Measurements from ENCODE around the gene GPX4.
A peak's percentile ranks its signal among the peaks of the same experiment; 100 is the strongest.

The GPX4 gene

GRCh38 chr19:1085053-1085658 lies 18.6 kb upstream of the GPX4 start:
- Histone ChIP-seq H3K36me3 (peaks cover 93% of the 10 kb centered on the region), H3K4me1 (ENCODE audit: control insufficient read depth in 1 of 2, insufficient read depth in 1 of 2, low read depth in 1 of 2, low read length in 1 of 2) (peaks cover 37 to 52% of the 10 kb centered on the region in 2 experiments)

GRCh38 chr19:1085676-1086442 lies 17.9 kb upstream of the GPX4 start:
- Histone ChIP-seq H3K4me3 (ENCODE audit: low read depth in 1 of 2, low read length in 1 of 2) (no peak overlapping the region), H3K4me1 (ENCODE audit: control insufficient read depth in 1 of 2, insufficient read depth in 1 of 2, low read depth in 1 of 2, low read length in 1 of 2) (peaks cover 37 to 53% of the 10 kb centered on the region in 2 experiments), H3K27ac (peak overlapping the region; percentile 93), H3K36me3 (peaks cover 90% of the 10 kb centered on the region), H3K27me3 (no peaks in the 10 kb centered on the region), H3K9me3 (no peaks in the 10 kb centered on the region)
- TF ChIP-seq, protein P1, sequence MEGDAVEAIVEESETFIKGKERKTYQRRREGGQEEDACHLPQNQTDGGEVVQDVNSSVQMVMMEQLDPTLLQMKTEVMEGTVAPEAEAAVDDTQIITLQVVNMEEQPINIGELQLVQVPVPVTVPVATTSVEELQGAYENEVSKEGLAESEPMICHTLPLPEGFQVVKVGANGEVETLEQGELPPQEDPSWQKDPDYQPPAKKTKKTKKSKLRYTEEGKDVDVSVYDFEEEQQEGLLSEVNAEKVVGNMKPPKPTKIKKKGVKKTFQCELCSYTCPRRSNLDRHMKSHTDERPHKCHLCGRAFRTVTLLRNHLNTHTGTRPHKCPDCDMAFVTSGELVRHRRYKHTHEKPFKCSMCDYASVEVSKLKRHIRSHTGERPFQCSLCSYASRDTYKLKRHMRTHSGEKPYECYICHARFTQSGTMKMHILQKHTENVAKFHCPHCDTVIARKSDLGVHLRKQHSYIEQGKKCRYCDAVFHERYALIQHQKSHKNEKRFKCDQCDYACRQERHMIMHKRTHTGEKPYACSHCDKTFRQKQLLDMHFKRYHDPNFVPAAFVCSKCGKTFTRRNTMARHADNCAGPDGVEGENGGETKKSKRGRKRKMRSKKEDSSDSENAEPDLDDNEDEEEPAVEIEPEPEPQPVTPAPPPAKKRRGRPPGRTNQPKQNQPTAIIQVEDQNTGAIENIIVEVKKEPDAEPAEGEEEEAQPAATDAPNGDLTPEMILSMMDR (IDR thresholded peaks at IDR 0.05): no peak

More at GRCh38 chr19:1085053-1085658, 18.6 kb upstream of the GPX4 start:
- no peak overlapping the region for H3K4me3 ChIP-seq (ENCODE audit: low read depth in 1 of 2, low read length in 1 of 2)
- no peaks in the 10 kb centered on the region for H3K27me3 ChIP-seq
- no peaks in the 10 kb centered on the region for H3K9me3 ChIP-seq
- TF ChIP-seq, protein P1 (IDR thresholded peaks at IDR 0.05): no peak
- H3K27ac ChIP-seq: peak overlapping the region; percentile 93

DNA sequence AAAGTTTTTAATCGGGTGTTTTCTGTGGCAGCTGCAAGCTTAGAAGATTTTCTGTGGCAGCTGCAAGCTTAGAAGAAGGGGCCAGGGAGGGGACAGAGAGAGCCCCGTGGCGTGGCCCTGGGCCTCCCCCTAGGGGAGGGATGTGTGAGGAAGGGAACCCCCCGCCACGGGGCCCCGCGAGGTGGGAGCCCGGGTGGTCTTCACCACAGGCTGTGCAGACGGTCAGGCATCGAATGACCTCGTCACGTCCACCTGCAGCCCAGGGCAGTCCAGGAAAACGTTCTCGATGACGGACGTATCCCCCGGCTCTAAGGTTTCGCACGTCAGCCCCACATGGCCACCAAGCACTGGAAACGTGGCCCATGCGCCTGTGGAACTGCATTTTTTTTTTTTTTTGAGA lies 17.2 kb upstream of the GPX4 start:
- TF ChIP-seq, protein P1 (IDR thresholded peaks at IDR 0.05): no peak
- Histone ChIP-seq H3K4me1 (ENCODE audit: control insufficient read depth in 1 of 2, insufficient read depth in 1 of 2, low read depth in 1 of 2, low read length in 1 of 2) (peaks cover 37 to 48% of the 10 kb centered on the region in 2 experiments), H3K27ac (peak overlapping the region; percentile 93), H3K36me3 (peaks cover 90% of the 10 kb centered on the region), H3K4me3 (ENCODE audit: low read depth in 1 of 2, low read length in 1 of 2) (peak overlapping the region in 1 of 2 experiments; percentile 51), H3K27me3 (no peaks in the 10 kb centered on the region), H3K9me3 (no peaks in the 10 kb centered on the region)

DNA sequence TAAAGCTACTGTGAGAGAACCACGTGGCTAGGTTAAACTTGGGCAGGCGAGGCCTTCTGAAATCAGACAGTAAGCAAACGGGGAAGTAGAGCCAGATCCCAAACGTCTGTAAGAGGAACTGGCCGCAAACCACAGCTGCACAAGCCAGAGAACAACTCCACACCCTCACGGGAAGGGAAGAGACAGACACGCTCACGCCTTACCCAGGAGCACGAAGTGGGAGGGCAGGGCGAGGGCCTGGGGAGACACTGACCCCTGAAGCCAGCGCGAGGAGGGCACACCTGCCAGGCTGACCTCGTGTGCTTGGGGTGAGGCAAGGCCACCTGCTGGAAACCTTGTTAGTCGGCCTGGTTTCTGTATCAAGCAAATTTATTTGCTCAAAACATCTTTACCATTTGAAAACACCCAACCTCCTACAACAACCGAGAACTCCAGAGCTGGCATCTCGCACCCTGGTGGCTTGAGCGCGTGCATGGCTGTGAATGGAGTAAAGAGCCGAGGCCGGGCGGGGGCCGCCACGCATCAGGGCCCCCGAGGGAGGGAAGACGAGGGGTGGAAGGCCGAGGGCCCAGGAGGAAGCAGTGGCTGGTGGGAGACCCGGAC lies 15.9 kb upstream of the GPX4 start:
- peak overlapping the region; percentile 93 for H3K27ac ChIP-seq
- peaks cover 82% of the 10 kb centered on the region for H3K36me3 ChIP-seq
- TF ChIP-seq, protein P1 (IDR thresholded peaks at IDR 0.05): peak; percentile 29
- H3K27me3 ChIP-seq: no peaks in the 10 kb centered on the region
- H3K4me1 ChIP-seq (ENCODE audit: control insufficient read depth in 1 of 2, insufficient read depth in 1 of 2, low read depth in 1 of 2, low read length in 1 of 2): peaks cover 37 to 43% of the 10 kb centered on the region in 2 experiments
- no peaks in the 10 kb centered on the region for H3K9me3 ChIP-seq
- H3K4me3 ChIP-seq (ENCODE audit: low read depth in 1 of 2, low read length in 1 of 2): peak overlapping the region; percentile 43 to 51

- TF ChIP-seq, protein P1 (IDR thresholded peaks at IDR 0.05): no peak
- Histone ChIP-seq H3K36me3 (peaks cover 76% of the 10 kb centered on the region), H3K4me3 (ENCODE audit: low read depth in 1 of 2, low read length in 1 of 2) (peak overlapping the region; percentile 43 to 51), H3K27ac (peak overlapping the region; percentile 93), H3K4me1 (ENCODE audit: control insufficient read depth in 1 of 2, insufficient read depth in 1 of 2, low read depth in 1 of 2, low read length in 1 of 2) (peaks cover 37 to 46% of the 10 kb centered on the region in 2 experiments), H3K27me3 (no peaks in the 10 kb centered on the region), H3K9me3 (no peaks in the 10 kb centered on the region)
Observed at GRCh38 chr19:1088416-1089010, 15.3 kb upstream of the GPX4 start.

Measured in neutrophil (primary cell).